HG03354 (cell line): Measurements from ENCODE around the gene STK11.
"Not testable (repeated sequence)": the region's sequence is repeated elsewhere in the genome, so short reads cannot be mapped to it uniquely, and the experiment has no call there.

Source experiments
- ATAC-seq: cut with Tn5 transposase; IDR thresholded peaks from one replicate; pipeline ENCODE4 v1.9.1; 2021; ENCODE audit warnings: mild to moderate bottlenecking; ENCODE audit not compliant: unreplicated experiment, poor library complexity, severe bottlenecking

The STK11 gene

DNA sequence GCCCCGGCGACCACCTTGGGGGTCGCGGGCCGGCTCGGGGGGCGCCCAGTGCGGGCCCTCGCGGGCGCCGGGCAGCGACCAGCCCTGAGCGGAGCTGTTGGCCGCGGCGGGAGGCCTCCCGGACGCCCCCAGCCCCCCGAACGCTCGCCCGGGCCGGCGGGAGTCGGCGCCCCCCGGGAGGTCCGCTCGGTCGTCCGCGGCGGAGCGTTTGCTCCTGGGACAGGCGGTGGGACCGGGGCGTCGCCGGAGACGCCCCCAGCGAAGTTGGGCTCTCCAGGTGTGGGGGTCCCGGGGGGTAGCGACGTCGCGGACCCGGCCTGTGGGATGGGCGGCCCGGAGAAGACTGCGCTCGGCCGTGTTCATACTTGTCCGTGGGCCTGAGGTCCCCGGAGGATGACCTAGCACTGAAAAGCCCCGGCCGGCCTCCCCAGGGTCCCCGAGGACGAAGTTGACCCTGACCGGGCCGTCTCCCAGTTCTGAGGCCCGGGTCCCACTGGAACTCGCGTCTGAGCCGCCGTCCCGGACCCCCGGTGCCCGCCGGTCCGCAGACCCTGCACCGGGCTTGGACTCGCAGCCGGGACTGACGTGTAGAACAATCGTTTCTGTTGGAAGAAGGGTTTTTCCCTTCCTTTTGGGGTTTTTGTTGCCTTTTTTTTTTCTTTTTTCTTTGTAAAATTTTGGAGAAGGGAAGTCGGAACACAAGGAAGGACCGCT lies 729 bp downstream of the STK11 start:
- ATAC-seq, result no peak

GRCh38 chr19:1206864-1207450 lies 1.4 kb downstream of the STK11 start:
- ATAC-seq, result no peak

DNA sequence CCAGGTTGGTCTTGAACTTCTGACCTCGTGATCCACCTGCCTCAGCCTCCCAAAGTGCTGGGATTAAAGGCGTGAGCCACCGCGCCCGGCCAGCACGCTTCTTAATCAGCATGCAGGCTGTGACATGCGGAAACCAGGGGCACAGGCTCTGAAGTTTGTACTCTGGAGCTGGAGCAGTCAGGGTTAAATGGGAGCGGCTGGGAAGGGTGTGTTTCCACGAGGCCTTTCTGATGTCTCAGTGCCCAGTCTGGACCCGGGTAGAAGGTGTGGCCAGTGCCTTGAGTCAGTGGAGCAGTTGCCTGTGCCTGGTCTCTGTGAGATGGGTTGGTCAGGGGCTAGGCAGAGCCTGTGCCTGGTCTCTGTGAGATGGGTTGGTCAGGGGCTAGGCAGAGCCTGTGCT lies 3.3 kb downstream of the STK11 start:
- ATAC-seq, result not testable (repeated sequence)

- ATAC-seq, result no peak
Measured at GRCh38 chr19:1210227-1210538, 4.6 kb downstream of the STK11 start.

DNA sequence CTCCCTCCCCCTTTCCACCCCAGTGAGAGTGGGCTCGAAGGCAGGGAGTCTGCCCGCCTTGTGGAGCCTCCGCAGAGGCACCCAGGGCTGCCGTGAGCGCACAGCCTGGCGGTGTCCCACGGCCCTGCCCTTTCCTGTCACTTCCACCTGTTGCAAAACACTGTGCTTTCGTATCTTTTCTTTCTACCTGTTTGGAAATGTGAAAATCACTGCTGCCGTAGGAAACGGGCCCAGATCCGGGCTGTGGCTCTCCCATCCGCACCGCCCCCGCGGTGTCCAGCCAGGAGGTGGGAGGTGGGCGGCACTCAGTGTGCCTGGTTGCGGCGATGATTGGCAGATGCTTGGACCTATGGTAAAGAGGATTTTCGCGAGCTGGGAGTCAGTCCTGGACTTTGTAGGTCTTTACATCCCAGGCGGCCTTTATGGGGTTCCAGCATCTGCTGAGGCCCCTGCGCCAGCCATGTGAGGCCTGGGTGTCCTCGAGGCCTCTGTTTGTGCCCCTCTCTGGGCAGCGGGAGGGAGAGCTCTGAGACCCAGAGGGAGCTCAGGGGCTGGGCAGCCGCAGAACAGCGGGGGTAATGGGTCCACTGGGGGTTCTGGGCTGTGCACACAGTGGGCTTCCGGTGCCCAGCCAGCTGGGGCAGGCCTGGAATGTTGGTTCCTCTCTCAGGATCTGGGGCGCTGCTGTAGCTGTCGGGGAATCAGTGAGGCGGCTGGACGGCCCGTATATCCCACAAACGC lies 6.1 kb downstream of the STK11 start:
- ATAC-seq, result no peak

DNA sequence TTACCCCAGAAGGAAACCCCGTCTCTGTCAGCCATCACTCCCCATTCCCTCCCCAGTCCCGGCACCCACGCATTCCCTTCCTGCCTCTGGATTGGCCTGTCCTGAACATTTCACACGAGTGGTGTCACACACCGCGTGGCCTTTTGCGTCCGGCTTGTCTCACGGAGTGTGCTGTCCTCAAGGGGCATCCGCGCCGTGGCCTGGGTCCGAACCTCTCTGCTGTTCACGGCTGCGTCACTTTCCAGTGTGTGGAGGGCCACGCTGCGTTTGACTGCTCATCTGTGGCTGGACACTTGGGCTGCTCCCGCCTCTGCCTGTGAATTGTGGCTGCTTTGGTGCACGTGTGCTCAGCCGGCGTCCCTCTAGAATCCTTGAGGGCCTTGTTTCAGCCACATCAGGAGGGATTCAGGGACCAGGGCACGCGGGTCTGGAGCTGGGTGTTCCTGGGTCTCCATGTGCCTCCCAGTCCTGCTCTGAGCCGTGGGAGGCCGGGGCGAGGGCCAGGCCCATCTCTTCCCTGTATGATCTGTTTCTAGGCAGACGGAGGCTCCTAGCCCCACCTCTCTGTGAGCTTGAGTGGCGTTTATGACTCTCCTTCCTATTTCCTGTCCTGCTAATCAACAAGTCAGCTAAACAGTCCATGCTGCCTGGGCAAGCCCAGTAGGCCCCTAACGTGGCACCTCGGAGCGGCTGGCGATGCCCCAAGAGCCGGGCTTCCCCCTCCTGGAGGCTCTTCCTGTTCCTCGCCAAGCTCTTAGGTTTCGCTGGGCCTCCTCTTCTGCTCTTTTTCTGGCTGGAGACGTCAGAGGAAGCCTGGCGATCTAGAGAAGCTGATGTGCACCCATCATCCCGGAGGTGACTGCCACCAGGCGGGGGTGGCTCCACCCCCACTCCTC lies 8.1 kb downstream of the STK11 start:
- ATAC-seq, result no peak

DNA sequence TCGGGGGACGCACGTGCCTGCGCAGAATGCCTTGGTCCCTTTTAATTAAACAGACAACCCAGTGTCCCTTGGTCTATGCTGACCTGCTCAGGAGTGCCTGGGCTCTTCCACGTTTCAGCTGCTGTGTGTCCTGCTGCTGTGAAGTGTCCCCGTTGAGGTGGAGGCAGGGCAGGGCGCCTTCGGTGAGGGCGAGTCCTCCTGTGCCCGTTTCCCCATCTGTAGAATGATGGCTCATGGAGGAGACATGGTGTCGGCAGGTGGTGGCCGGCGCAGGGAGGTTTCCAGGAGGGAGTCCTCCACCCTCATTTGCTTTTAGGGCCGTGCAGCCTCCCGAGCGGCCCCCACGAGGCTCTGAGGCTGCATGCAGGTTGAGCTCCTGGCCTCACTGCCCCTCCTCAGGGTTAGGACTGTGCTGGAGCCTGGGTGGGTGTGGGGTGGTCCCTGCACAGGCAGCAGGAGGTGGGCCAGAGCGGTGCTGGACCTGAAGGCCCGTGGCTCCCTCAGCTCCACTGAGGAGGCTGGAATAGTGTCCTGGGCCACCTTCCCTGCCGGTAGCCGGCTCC lies 8.8 kb downstream of the STK11 start:
- ATAC-seq, result no peak

GRCh38 chr19:1214862-1215731 lies 9.5 kb downstream of the STK11 start:
- no peak for ATAC-seq

GRCh38 chr19:1216756-1217155 lies 11.2 kb downstream of the STK11 start:
- no peak for ATAC-seq

DNA sequence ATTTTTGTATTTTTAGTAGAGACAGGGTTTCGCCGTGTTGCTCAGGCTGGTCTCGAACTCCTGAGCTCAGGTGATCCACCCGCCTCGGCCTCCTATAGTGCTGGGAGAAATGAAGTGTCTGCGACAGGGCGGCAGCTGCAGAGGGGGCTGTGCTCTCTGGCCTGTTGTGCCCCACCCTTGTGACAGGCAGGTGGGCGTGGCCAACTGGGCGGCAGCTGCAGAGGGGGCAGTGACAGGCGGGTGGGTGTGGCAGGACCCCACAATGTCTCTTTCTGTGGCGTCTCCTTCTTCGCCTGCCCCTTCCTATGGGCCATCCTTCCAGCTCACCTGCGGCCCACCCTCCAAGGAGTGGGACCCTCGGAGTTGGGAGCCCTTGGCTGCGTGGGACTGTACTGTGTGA lies 11.8 kb downstream of the STK11 start:
- no peak for ATAC-seq

DNA sequence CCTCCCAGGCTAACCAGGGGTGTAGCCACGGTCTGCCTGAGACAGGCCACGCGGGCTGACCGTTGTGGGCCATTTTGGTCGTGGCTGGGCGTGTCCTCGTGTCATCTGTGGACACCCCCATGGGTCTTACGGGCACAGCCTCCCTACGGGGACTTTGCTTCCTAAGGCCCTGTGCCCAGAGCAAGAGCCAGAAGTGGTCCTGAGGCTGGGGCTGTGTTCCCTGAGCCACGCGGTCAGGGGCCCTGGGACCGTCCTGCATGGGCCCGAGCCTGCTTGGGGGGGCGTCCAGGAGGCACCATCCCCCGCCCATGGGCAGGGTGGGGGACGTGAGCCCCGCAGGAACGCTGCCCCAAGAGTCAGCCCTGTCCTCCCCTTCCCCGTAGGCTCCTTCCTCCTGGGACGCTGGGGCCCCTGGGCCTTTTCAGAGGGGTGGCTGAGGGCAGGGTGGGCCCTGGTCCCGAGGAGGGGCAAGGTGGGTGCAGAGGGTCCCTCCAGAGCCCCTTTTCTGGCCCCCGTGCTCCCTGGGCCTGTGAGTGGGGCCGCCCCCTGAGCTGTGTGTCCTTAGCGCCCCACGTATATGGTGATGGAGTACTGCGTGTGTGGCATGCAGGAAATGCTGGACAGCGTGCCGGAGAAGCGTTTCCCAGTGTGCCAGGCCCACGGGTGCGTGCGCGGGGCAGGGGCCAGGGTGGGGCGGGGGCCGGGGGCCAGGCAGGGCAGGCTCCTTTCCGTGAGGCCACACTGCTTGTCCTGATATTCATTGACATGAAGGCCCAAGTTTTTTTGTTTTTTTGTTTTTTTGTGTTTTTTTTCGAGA lies 13.4 kb downstream of the STK11 start:
- ATAC-seq, result no peak

- no peak for ATAC-seq
Measured at GRCh38 chr19:1219786-1220476, 14.4 kb downstream of the STK11 start.

DNA sequence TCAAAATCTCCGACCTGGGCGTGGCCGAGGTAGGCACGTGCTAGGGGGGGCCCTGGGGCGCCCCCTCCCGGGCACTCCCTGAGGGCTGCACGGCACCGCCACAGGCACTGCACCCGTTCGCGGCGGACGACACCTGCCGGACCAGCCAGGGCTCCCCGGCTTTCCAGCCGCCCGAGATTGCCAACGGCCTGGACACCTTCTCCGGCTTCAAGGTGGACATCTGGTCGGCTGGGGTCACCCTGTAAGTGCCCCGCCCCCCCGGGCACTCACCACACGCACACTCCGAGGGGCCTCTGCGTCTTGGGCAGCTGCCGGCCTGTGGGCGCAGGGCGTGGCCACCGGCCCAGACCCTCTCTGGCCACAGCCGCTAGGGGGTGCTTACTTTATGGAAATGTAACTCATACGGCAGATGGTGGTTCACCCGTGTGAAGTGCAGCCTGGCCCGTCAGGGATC lies 14.9 kb downstream of the STK11 start:
- ATAC-seq, result no peak

GRCh38 chr19:1220976-1221903 lies 15.7 kb downstream of the STK11 start:
- no peak for ATAC-seq

DNA sequence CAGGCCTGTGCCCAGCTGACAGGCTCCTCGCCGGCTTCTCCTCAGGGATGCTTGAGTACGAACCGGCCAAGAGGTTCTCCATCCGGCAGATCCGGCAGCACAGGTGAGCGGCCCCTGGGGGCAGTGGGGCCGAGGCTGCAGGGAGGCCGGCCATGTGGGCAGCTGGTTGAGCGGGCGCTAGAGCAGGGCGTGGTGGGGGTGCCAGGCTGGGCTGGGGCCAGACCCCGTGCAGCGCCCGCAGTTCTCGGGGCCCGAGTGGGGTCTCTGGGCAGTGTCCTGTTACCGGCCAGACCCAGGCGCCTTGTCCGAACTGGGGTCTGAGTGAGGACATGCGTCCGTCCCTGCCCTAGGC lies 16.3 kb downstream of the STK11 start:
- ATAC-seq, result no peak

- ATAC-seq, result no peak
Measured at GRCh38 chr19:1222394-1222793, 16.8 kb downstream of the STK11 start.
